ENCODE measurements around the gene RUNDC1.
"Not testable (repeated sequence)": the region's sequence is repeated elsewhere in the genome, so short reads cannot be mapped to it uniquely, and the experiment has no call there.

The RUNDC1 gene

DNA sequence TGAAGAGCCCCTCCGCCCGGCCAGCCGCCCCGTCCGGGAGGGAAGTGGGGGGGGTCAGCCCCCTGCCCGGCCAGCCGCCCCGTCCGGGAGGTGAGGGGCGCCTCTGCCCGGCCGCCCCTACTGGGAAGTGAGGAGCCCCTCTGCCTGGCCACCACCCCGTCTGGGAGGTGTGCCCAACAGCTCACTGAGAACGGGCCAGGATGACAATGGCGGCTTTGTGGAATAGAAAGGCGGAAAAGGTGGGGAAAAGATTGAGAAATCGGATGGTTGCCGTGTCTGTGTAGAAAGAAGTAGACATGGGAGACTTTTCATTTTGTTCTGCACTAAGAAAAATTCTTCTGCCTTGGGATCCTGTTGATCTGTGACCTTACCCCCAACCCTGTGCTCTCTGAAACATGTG is 7.0 kb upstream of the RUNDC1 start:
- not testable (repeated sequence) for H3K79me2 ChIP-seq (ENCODE audit: control insufficient read depth, insufficient read depth, low read length, unreplicated experiment); H3K27ac ChIP-seq (ENCODE audit: low read depth, low read length); H3K4me1 ChIP-seq (ENCODE audit: control insufficient read depth, insufficient read depth, low read length, unreplicated experiment); H3K4me3 ChIP-seq (ENCODE audit: low read depth, low read length); H2AFZ ChIP-seq (ENCODE audit: low read length, unreplicated experiment); H3K36me3 ChIP-seq (ENCODE audit: insufficient read depth, low read length); H3K27me3 ChIP-seq (ENCODE audit: insufficient read depth, low read length)

DNA sequence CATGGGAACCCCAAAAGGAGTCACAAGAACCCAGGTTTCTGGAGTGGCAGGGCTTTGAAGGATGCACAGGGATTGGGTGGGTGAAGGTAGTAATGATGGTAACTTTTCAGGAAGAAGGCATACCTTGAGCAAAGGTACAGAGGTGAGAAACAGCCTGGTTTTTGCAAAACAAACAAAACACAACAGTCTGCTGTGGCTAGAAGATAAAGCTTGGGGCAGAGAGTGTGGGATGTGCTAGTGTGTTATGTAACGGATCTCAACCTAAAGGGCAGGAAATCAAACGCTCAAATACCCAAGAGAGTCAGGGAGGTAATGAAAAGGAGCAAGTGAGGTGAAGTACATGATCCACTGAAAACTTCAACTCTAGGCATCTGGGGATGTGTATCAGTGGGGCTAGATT is 5.1 kb upstream of the RUNDC1 start:
- Histone ChIP-seq H3K27me3 (ENCODE audit: insufficient read depth, low read length) (no peaks in the 10 kb centered on the region), H3K79me2 (ENCODE audit: control insufficient read depth, insufficient read depth, low read length, unreplicated experiment) (no peaks in the 10 kb centered on the region), H3K36me3 (ENCODE audit: insufficient read depth, low read length) (no peaks in the 10 kb centered on the region), H2AFZ (ENCODE audit: low read length, unreplicated experiment) (no peak overlapping the region), H3K4me3 (ENCODE audit: low read depth, low read length) (no peak overlapping the region), H3K4me1 (ENCODE audit: control insufficient read depth, insufficient read depth, low read length, unreplicated experiment) (peaks cover 8% of the 10 kb centered on the region), H3K27ac (ENCODE audit: low read depth, low read length) (no peak overlapping the region)

DNA sequence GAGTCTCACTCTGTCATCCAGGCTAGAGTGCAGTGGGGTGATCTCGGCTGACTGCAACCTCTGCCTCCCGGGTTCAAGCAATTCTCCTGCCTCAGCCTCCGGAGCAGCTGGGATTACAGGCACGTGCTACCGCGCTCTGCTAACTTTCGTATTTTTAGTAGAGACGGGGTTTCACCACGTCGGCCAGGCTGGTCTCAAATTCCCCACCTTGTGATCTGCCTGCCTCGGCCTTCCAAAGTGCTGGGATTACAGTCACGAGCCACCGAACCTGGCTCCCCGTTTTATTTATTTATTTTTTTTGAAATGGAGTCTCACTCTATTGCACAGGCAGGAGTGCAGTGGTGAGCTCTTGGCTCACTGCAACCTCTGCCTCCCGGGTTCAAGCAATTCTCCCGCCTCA is 4.7 kb upstream of the RUNDC1 start:
- H3K27ac ChIP-seq (ENCODE audit: low read depth, low read length); H2AFZ ChIP-seq (ENCODE audit: low read length, unreplicated experiment); H3K27me3 ChIP-seq (ENCODE audit: insufficient read depth, low read length); H3K4me3 ChIP-seq (ENCODE audit: low read depth, low read length); H3K79me2 ChIP-seq (ENCODE audit: control insufficient read depth, insufficient read depth, low read length, unreplicated experiment); H3K4me1 ChIP-seq (ENCODE audit: control insufficient read depth, insufficient read depth, low read length, unreplicated experiment); H3K36me3 ChIP-seq (ENCODE audit: insufficient read depth, low read length): not testable (repeated sequence)

DNA sequence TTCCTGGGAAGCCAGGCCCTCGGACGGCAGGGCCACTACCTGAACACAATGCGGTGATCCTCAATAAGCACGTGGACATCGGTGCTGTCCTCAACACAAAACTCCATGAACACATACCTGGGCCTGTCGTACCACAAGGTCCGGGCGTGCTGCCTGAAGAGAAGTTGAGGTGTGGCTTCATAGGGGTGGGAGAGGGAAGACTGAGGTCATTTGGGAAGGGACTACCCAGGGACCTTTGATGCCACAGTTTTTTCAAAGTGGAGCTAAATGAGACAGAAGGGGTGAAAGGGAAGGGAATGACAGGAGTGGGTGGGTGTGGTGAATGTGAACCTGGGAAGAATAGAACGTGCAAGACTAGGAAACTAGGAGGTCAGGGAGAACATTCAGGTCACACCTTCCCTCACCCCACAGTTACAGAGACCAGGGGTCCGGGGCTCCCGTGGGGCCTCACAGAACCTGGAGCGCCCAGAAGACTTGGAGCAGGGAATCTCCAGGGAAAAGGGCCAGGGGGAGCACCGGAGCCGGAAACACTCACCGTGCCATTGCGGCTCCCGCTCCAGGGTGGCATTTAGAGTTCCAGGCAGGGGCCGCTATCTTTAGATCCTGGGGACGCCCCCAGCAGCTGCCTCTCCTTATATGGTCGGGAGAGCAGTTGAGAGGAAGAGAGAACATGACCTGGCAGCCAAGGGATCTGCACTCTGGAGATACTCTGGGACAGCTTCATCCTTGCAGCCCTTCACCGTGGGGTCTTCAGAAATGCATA is 673 bp upstream of the RUNDC1 start, which contains the start of gene PTGES3L:
Gene PTGES3L (minus strand): TSS at position 570 of the 763 bp plus-strand sequence. CDS start 27 bp downstream, at position 543.
- Histone ChIP-seq H2AFZ (ENCODE audit: low read length, unreplicated experiment) (peak within 1 kb of the TSS; percentile 86), H3K27me3 (ENCODE audit: insufficient read depth, low read length) (no peaks in the 10 kb centered on the region), H3K36me3 (ENCODE audit: insufficient read depth, low read length) (no peaks in the 10 kb centered on the region), H3K4me1 (ENCODE audit: control insufficient read depth, insufficient read depth, low read length, unreplicated experiment) (peaks cover 12% of the 10 kb centered on the region), H3K4me3 (ENCODE audit: low read depth, low read length) (peak within 1 kb of the TSS; percentile 100), H3K79me2 (ENCODE audit: control insufficient read depth, insufficient read depth, low read length, unreplicated experiment) (peaks cover 22% of the 10 kb centered on the region), H3K27ac (ENCODE audit: low read depth, low read length) (peak within 1 kb of the TSS; percentile 61)

DNA sequence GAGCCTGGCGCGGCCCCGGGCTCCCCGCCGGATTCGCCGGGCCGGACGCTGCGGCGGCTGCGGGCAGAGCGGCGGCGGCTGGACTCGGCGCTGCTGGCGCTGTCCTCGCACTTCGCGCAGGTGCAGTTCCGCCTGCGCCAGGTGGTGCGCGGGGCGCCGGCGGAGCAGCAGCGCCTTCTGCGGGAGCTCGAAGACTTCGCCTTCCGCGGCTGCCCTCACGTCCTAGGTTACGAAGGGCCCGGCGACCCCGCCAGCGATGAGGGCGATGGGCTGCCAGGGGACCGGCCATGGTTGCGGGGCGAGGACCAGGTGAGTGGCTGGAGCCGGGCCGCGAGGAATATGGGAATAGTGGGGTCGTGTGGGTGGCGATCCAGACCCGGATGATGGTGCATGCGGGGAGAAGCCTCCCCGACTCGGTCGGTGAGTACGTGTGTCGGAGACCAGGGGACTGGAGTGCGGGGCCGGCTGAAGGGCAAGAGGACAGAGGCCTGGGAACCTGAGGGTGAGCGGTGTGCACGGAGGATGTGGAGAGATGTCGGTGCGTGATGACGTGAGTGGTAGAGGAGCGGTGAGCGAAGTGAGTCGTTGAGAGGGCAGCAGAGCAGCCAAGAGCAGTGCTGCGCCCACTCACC is 517 bp downstream of the RUNDC1 start:
- Histone ChIP-seq H2AFZ (ENCODE audit: low read length, unreplicated experiment) (peak overlapping the region; percentile 86), H3K27me3 (ENCODE audit: insufficient read depth, low read length) (no peaks in the 10 kb centered on the region), H3K36me3 (ENCODE audit: insufficient read depth, low read length) (no peaks in the 10 kb centered on the region), H3K4me3 (ENCODE audit: low read depth, low read length) (peak overlapping the region; percentile 100), H3K27ac (ENCODE audit: low read depth, low read length) (peak overlapping the region; percentile 61), H3K79me2 (ENCODE audit: control insufficient read depth, insufficient read depth, low read length, unreplicated experiment) (peaks cover 26% of the 10 kb centered on the region), H3K4me1 (ENCODE audit: control insufficient read depth, insufficient read depth, low read length, unreplicated experiment) (peaks cover 16% of the 10 kb centered on the region)

DNA sequence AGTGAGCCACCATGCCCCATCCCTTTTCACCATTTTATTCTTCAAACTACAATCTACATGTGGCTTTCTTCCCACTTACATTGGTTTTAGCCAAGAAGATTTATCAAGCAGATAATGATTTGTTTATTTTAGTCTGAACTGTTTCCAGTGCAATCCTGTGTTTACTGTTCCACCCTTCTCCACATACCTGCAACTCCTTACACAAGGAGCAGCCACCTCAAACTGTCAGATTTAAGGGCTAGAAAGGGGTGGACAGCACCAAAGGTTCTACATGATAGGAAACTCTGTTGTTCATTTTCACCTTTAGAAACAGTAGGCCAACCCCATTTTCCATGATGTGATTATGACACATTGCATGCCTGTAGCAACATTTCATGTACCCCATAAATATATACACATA is 1.9 kb downstream of the RUNDC1 start:
- H3K27me3 ChIP-seq (ENCODE audit: insufficient read depth, low read length): no peaks in the 10 kb centered on the region
- H3K4me1 ChIP-seq (ENCODE audit: control insufficient read depth, insufficient read depth, low read length, unreplicated experiment): peaks cover 16% of the 10 kb centered on the region
- peaks cover 29% of the 10 kb centered on the region for H3K79me2 ChIP-seq (ENCODE audit: control insufficient read depth, insufficient read depth, low read length, unreplicated experiment)
- no peak overlapping the region; the same call in 1 of the 2 replicates for H3K27ac ChIP-seq (ENCODE audit: low read depth, low read length)
- peaks cover 6% of the 10 kb centered on the region; the same call in 1 of the 2 replicates for H3K36me3 ChIP-seq (ENCODE audit: insufficient read depth, low read length)
- H2AFZ ChIP-seq (ENCODE audit: low read length, unreplicated experiment): no peak overlapping the region
- peak overlapping the region; percentile 100; the same call in 1 of the 2 replicates for H3K4me3 ChIP-seq (ENCODE audit: low read depth, low read length)

DNA sequence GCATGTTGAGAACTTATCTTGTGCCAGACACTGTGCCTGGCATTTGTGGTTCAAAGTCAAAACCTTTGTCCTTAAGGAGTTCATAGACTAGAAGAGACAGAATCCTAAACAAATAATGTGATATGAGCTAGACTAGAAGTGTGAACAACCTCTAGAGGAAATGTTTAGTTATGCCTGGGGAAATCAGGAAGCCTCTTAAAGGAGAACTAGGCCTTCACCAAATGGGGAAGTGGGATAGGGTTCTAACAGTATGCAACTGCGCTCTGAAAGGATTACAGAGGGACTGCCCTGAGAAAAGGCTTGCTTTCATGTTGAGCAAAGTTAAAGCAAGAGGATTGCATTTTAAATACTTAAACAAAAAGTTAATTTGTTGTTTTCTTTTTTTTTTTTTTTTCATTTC is 4.9 kb downstream of the RUNDC1 start:
- Histone ChIP-seq H3K27ac (ENCODE audit: low read depth, low read length) (no peak overlapping the region), H3K27me3 (ENCODE audit: insufficient read depth, low read length) (no peaks in the 10 kb centered on the region), H2AFZ (ENCODE audit: low read length, unreplicated experiment) (no peak overlapping the region), H3K4me1 (ENCODE audit: control insufficient read depth, insufficient read depth, low read length, unreplicated experiment) (peaks cover 26% of the 10 kb centered on the region), H3K79me2 (ENCODE audit: control insufficient read depth, insufficient read depth, low read length, unreplicated experiment) (peaks cover 29% of the 10 kb centered on the region), H3K36me3 (ENCODE audit: insufficient read depth, low read length) (peaks cover 20% of the 10 kb centered on the region), H3K4me3 (ENCODE audit: low read depth, low read length) (no peak overlapping the region)

DNA sequence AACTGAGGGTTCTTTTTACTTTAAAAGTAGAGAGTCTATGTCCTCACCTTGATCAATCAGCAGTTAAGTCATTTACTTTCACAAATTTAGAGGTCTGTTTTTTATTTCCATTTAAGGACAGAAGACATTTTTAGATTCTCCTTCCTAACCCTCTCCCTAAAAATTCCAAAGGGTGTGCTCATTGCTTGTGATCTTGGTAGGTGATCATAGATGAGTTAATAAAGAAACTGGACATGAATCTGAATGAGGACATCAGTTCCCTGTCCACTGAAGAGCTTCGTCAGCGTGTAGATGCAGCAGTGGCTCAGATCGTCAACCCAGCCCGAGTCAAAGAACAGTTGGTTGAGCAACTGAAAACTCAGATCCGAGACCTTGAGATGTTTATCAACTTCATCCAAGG is 8.8 kb downstream of the RUNDC1 start:
- H3K4me3 ChIP-seq (ENCODE audit: low read depth, low read length): peak overlapping the region; percentile 1; the same call in 1 of the 2 replicates
- no peak overlapping the region for H2AFZ ChIP-seq (ENCODE audit: low read length, unreplicated experiment)
- H3K27ac ChIP-seq (ENCODE audit: low read depth, low read length): peak overlapping the region; percentile 81
- no peaks in the 10 kb centered on the region for H3K27me3 ChIP-seq (ENCODE audit: insufficient read depth, low read length)
- peaks cover 31% of the 10 kb centered on the region for H3K36me3 ChIP-seq (ENCODE audit: insufficient read depth, low read length)
- peaks cover 7% of the 10 kb centered on the region for H3K79me2 ChIP-seq (ENCODE audit: control insufficient read depth, insufficient read depth, low read length, unreplicated experiment)
- H3K4me1 ChIP-seq (ENCODE audit: control insufficient read depth, insufficient read depth, low read length, unreplicated experiment): peaks cover 38% of the 10 kb centered on the region

DNA sequence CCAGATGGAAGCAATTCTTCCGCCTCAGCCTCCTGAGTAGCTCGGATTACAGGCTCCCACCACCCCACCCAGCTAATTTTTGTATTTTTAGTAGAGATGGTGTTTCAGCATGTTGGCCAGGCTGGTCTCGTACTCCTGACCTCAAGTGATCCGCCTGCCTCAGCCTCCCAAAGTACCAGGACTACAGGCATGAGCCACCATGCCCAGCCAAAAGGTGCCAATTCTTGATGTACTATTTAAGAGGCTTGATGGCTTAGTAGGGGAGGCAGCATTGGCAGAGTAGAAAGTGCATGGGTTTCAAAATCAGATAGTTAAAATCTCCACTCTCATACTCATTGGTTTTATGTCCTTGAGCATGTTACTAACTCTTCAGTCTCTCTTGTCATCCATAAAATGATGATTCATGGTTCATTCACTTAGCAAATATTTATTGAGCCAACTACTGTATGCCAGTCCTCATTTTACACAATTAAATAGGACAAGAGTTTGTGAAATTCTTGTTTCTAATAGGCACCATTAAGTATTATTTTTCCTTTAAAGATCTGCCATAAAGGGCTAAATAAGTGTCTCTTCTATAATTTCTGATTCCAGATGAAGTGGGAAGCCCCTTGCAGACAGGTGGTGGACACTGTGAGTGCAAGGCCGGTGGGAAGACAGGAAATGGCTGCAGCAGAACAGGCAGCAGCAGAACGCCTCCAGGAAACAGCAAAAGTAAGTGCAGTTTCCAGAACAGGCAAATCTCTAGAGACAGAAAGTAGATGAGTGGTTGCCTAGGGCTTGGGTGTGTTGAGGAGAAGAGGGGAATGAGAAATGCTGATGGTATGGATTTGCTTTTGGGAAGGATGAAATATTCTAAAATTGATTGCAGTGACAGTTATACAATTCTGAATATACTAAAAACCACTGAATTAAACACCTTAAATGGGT is 9.6 kb downstream of the RUNDC1 start:
- Histone ChIP-seq H2AFZ (ENCODE audit: low read length, unreplicated experiment) (no peak overlapping the region), H3K79me2 (ENCODE audit: control insufficient read depth, insufficient read depth, low read length, unreplicated experiment) (peaks cover 7% of the 10 kb centered on the region), H3K27me3 (ENCODE audit: insufficient read depth, low read length) (no peaks in the 10 kb centered on the region), H3K4me1 (ENCODE audit: control insufficient read depth, insufficient read depth, low read length, unreplicated experiment) (peaks cover 38% of the 10 kb centered on the region), H3K4me3 (ENCODE audit: low read depth, low read length) (peak overlapping the region; percentile 1; the same call in 1 of the 2 replicates), H3K27ac (ENCODE audit: low read depth, low read length) (peak overlapping the region; percentile 81), H3K36me3 (ENCODE audit: insufficient read depth, low read length) (peaks cover 31% of the 10 kb centered on the region)

DNA sequence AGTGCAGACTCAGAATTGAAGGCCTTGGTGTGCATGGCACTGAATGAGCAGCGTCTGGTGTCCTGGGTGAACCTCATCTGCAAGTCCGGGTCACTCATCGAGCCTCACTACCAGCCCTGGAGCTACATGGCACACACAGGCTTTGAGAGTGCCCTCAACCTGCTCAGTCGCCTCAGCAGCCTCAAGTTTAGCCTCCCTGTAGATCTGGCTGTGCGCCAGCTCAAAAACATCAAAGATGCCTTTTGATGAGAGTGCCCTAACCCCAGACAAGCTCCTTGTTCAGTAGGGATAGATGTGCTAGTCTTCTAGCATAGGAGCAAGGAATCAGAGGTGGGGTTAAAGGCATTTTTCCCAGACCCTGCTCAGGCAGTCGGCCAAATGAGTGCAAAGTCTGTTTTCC is 11.1 kb downstream of the RUNDC1 start:
- Histone ChIP-seq H3K27me3 (ENCODE audit: insufficient read depth, low read length) (no peaks in the 10 kb centered on the region), H3K79me2 (ENCODE audit: control insufficient read depth, insufficient read depth, low read length, unreplicated experiment) (no peaks in the 10 kb centered on the region), H3K4me3 (ENCODE audit: low read depth, low read length) (no peak overlapping the region), H3K27ac (ENCODE audit: low read depth, low read length) (peak overlapping the region; percentile 81), H3K36me3 (ENCODE audit: insufficient read depth, low read length) (peaks cover 31% of the 10 kb centered on the region), H2AFZ (ENCODE audit: low read length, unreplicated experiment) (no peak overlapping the region), H3K4me1 (ENCODE audit: control insufficient read depth, insufficient read depth, low read length, unreplicated experiment) (peaks cover 34% of the 10 kb centered on the region)

All from ACC112 (cell line).